ENCODE data around the gene CEP112. TPM values are rescaled to one million over a fixed set of nuclear protein-coding genes. Genes with fewer than 3 reads are reported as not detected.

CEP112 gene
- total and polyA plus RNA-seq, 9 of the 15 experiments (the other 6 are each of a cell fraction or from before 2014, with no cell fraction given), result 0.84 TPM; not detected in 8

GRCh38 chr17:65737451-65737850, 454.5 kb downstream of the CEP112 start:
- Histone ChIP-seq H3K79me2 (ENCODE audit: control insufficient read depth, insufficient read depth, low read length) (no peaks in the 10 kb centered on the region), H3K27ac (ENCODE audit: extremely low read depth, low read depth, low read length) (no peak overlapping the region), H3K9me1 (ENCODE audit: control insufficient read depth, insufficient read depth, low read length) (no peaks in the 10 kb centered on the region), H4K20me1 (replicated peaks; ENCODE audit: control insufficient read depth, insufficient read depth, low read length) (no peaks in the 10 kb centered on the region), H3K9me3 (replicated peaks; ENCODE audit: control insufficient read depth, insufficient read depth, low read depth, low read length) (no peaks in the 10 kb centered on the region), H3K27me3 (ENCODE audit: control insufficient read depth in 2 of 2, insufficient read depth in 2 of 2, low read length in 2 of 2) (no peaks in the 10 kb centered on the region; a peak in 2 of 5 replicates), H3K36me3 (ENCODE audit: control insufficient read depth, insufficient read depth, low read length) (no peaks in the 10 kb centered on the region), H3K9ac (ENCODE audit: insufficient read depth in 1 of 2, low read depth in 2 of 2, low read length in 2 of 2) (no peak overlapping the region), H3K4me3 (no peak overlapping the region), H3K4me2 (ENCODE audit: insufficient read depth, low read length) (no peak overlapping the region), H2AFZ (ENCODE audit: low read depth, low read length) (no peak overlapping the region), H3K4me1 (replicated peaks in 1 of 2; ENCODE audit: control insufficient read depth in 2 of 2, insufficient read depth in 2 of 2, low read length in 2 of 2) (no peaks in the 10 kb centered on the region)
- FAIRE-seq (no peak), DNase-seq (ENCODE audit: extremely low read depth in 1 of 4, low spot score in 3 of 4) (no peak), ATAC-seq (no peak)
- WGBS (ENCODE audit: insufficient coverage, low coverage, missing lambda C conversion rate), result 0% methylated on average over 3 of the region's 4 CpGs
- intact Hi-C loops (cut with micrococcal nuclease) (no loop called here), in situ Hi-C loops (cut with MboI) (no loop called here)
- POLR2A ChIA-PET, result no interaction called here
- BruUV-seq (replicated peaks), result no TSS peak
- TF ChIP-seq FIP1L1 (IDR thresholded peaks at IDR 0.05; ENCODE audit: low read depth, low read length, poor library complexity, severe bottlenecking) (no peak), ASH1L (IDR thresholded peaks at IDR 0.05; ENCODE audit: borderline replicate concordance, low read depth, partially characterized antibody) (no peak), NFATC3 (IDR thresholded peaks at IDR 0.05) (no peak)
- CTCF ChIA-PET (ENCODE audit: low intra/inter-chr PET ratio), result no interaction called here

DNA sequence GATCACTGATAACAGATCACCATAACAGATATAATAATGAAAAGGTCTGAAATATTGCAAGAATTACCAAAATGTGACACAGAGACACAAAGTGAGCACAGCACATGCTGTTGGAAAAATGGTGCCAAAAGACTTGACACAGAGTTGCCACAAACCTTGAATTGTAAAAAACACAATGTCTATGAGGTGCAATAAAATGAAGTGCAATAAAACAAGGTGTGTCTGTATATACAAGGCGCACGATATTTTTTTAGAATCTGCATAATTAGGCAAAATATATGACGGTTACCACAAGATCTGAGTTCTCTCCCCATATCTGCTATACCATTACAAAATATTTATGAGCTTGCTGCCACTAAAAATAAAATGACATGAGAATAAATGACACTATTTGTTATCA, 458.6 kb downstream of the CEP112 start:
- WGBS (ENCODE audit: insufficient coverage, low coverage, missing lambda C conversion rate), result 1% methylated on average over 3 of the region's 3 CpGs
- no peaks in the 10 kb centered on the region for H3K4me1 ChIP-seq (replicated peaks in 1 of 2; ENCODE audit: control insufficient read depth in 2 of 2, insufficient read depth in 2 of 2, low read length in 2 of 2)
- ChIA-PET POLR2A (no interaction called here), CTCF (ENCODE audit: low intra/inter-chr PET ratio) (no interaction called here)
- BruUV-seq (replicated peaks), result no TSS peak
- no peak overlapping the region for H3K27ac ChIP-seq (ENCODE audit: extremely low read depth, low read depth, low read length)
- H3K27me3 ChIP-seq (ENCODE audit: control insufficient read depth in 2 of 2, insufficient read depth in 2 of 2, low read length in 2 of 2), result no peaks in the 10 kb centered on the region; a peak in 2 of 5 replicates
- no peaks in the 10 kb centered on the region for H3K79me2 ChIP-seq (ENCODE audit: control insufficient read depth, insufficient read depth, low read length)
- no peak overlapping the region for H3K9ac ChIP-seq (ENCODE audit: insufficient read depth in 1 of 2, low read depth in 2 of 2, low read length in 2 of 2)
- in situ Hi-C loops (cut with MboI) (no loop called here), intact Hi-C loops (cut with micrococcal nuclease) (no loop called here)
- no peaks in the 10 kb centered on the region for H3K36me3 ChIP-seq (ENCODE audit: control insufficient read depth, insufficient read depth, low read length)
- no peak for FAIRE-seq
- no peaks in the 10 kb centered on the region for H3K9me3 ChIP-seq (replicated peaks; ENCODE audit: control insufficient read depth, insufficient read depth, low read depth, low read length)
- H4K20me1 ChIP-seq (replicated peaks; ENCODE audit: control insufficient read depth, insufficient read depth, low read length), result no peaks in the 10 kb centered on the region
- no peaks in the 10 kb centered on the region for H3K9me1 ChIP-seq (ENCODE audit: control insufficient read depth, insufficient read depth, low read length)
- no peak overlapping the region for H3K4me3 ChIP-seq
- no peak for DNase-seq (ENCODE audit: extremely low read depth in 1 of 4, low spot score in 3 of 4)
- H2AFZ ChIP-seq (ENCODE audit: low read depth, low read length), result no peak overlapping the region
- no peak for ATAC-seq
- H3K4me2 ChIP-seq (ENCODE audit: insufficient read depth, low read length), result no peak overlapping the region
- TF ChIP-seq IRF2 (CRISPR knock-in tag; IDR thresholded peaks at IDR 0.05) (no peak), EP400 (IDR thresholded peaks at IDR 0.05) (no peak), IRF1 (CRISPR knock-in tag; IDR thresholded peaks at IDR 0.05; ENCODE audit: borderline replicate concordance) (no peak), CREB3 (tag; conservative IDR thresholded peaks at IDR 0.05; ENCODE audit: low read depth) (no peak), ZNF75A (CRISPR knock-in tag; IDR thresholded peaks at IDR 0.05) (no peak), NFXL1 (CRISPR knock-in tag; IDR thresholded peaks at IDR 0.05) (no peak), GATAD2A (IDR thresholded peaks at IDR 0.05) (no peak), TEAD4 (IDR thresholded peaks at IDR 0.05; ENCODE audit: low read length) (no peak), TEAD4 (CRISPR knock-in tag; IDR thresholded peaks at IDR 0.05; ENCODE audit: borderline replicate concordance) (no peak)
- TF ChIP-seq, protein P1, sequence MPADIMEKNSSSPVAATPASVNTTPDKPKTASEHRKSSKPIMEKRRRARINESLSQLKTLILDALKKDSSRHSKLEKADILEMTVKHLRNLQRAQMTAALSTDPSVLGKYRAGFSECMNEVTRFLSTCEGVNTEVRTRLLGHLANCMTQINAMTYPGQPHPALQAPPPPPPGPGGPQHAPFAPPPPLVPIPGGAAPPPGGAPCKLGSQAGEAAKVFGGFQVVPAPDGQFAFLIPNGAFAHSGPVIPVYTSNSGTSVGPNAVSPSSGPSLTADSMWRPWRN (IDR thresholded peaks at IDR 0.05; ENCODE audit: low read depth), result no peak
- TF ChIP-seq, protein P2, sequence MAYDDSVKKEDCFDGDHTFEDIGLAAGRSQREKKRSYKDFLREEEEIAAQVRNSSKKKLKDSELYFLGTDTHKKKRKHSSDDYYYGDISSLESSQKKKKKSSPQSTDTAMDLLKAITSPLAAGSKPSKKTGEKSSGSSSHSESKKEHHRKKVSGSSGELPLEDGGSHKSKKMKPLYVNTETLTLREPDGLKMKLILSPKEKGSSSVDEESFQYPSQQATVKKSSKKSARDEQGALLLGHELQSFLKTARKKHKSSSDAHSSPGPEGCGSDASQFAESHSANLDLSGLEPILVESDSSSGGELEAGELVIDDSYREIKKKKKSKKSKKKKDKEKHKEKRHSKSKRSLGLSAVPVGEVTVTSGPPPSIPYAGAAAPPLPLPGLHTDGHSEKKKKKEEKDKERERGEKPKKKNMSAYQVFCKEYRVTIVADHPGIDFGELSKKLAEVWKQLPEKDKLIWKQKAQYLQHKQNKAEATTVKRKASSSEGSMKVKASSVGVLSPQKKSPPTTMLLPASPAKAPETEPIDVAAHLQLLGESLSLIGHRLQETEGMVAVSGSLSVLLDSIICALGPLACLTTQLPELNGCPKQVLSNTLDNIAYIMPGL (CRISPR knock-in tag; IDR thresholded peaks at IDR 0.05), result no peak
